GM12875 (cell line): ENCODE data around the gene LSAMP.

ENCODE experiments used
- H3K4me3 ChIP-seq: one replicate; pipeline ENCODE4 v1.5.1; 2011; ENCODE audit warnings: low read depth, low read length, control low read depth
- CTCF ChIP-seq: IDR thresholded peaks from 2 replicates; pipeline ENCODE4 v1.5.1; 2011; ENCODE audit warnings: low read depth, mild to moderate bottlenecking, control low read depth, inconsistent platforms, low read length, moderate library complexity, borderline replicate concordance; ENCODE audit not compliant: insufficient read depth

Gene LSAMP

GRCh38 chr3:116161575-116162525, 283.4 kb downstream of the LSAMP start:
- no peak for TF ChIP-seq CTCF
- no peak overlapping the region for H3K4me3 ChIP-seq

- no peak for TF ChIP-seq CTCF
- H3K4me3 ChIP-seq = no peak overlapping the region
These were observed 284.7 kb downstream of the LSAMP start for GRCh38 chr3:116160594-116160993.

GRCh38 chr3:116155841-116156240, 289.4 kb downstream of the LSAMP start:
- no peak for TF ChIP-seq CTCF
- no peak overlapping the region for H3K4me3 ChIP-seq

- no peak overlapping the region for H3K4me3 ChIP-seq
- no peak for TF ChIP-seq CTCF
These were observed 290.9 kb downstream of the LSAMP start for GRCh38 chr3:116154389-116154788.

GRCh38 chr3:116153174-116153573, 292.1 kb downstream of the LSAMP start:
- TF ChIP-seq CTCF = no peak

GRCh38 chr3:116150655-116151167, 294.6 kb downstream of the LSAMP start:
- no peak for TF ChIP-seq CTCF
- H3K4me3 ChIP-seq = no peak overlapping the region

More at GRCh38 chr3:116153174-116153573, 292.1 kb downstream of the LSAMP start:
- no peak overlapping the region for H3K4me3 ChIP-seq
